HEK293T (cell line): ENCODE results near the gene MMD2.

Experiments
- ARNT ChIP-seq: fragments of 450-650 bp; IDR thresholded peaks from 2 replicates; pipeline ENCODE4 v1.6.1; 2017; ENCODE audit warnings: mild to moderate bottlenecking
- BHLHE40 ChIP-seq: fragments of 450-650 bp; IDR thresholded peaks from 2 replicates; pipeline ENCODE4 v1.6.1; 2016; ENCODE audit warnings: mild to moderate bottlenecking, moderate library complexity, borderline replicate concordance
- CTBP1 ChIP-seq: fragments of 450-650 bp; IDR thresholded peaks from 2 replicates; pipeline ENCODE4 v1.6.1; 2016; ENCODE audit warnings: borderline replicate concordance
- ELF4 ChIP-seq: fragments of 450-650 bp; IDR thresholded peaks from 2 replicates; pipeline ENCODE4 v1.6.1; 2017; ENCODE audit warnings: antibody characterized with exemption
- FOXA1 ChIP-seq: fragments of 450-650 bp; IDR thresholded peaks from 2 replicates; pipeline ENCODE4 v1.6.1; 2016; ENCODE audit warnings: mild to moderate bottlenecking
- FOXM1 ChIP-seq: fragments of 450-650 bp; IDR thresholded peaks from 2 replicates; pipeline ENCODE4 v1.6.1; 2017; ENCODE audit warnings: mild to moderate bottlenecking, borderline replicate concordance
- HDGF ChIP-seq: fragments of 450-650 bp; IDR thresholded peaks from 2 replicates; pipeline ENCODE4 v1.6.1; 2017; ENCODE audit warnings: antibody characterized with exemption, borderline replicate concordance
- L3MBTL2 ChIP-seq: fragments of 450-650 bp; conservative IDR thresholded peaks from 2 replicates; pipeline ENCODE4 v1.6.1; 2016; ENCODE audit warnings: mild to moderate bottlenecking
- SP1 ChIP-seq: fragments of 450-650 bp; IDR thresholded peaks from 2 replicates; pipeline ENCODE4 v1.6.1; 2017
- SUZ12 ChIP-seq: fragments of 450-650 bp; IDR thresholded peaks from 2 replicates; pipeline ENCODE4 v1.6.1; 2016; ENCODE audit warnings: mild to moderate bottlenecking
- TARDBP ChIP-seq: fragments of 450-650 bp; IDR thresholded peaks from 2 replicates; pipeline ENCODE4 v1.6.1; 2016
- ZNF384 ChIP-seq: fragments of 450-650 bp; IDR thresholded peaks from 2 replicates; pipeline ENCODE4 v1.6.1; 2016
- TF ChIP-seq, protein P1 (sequence below): fragments of 450-650 bp; IDR thresholded peaks from 2 replicates; pipeline ENCODE4 v1.6.1; 2016

DNA sequence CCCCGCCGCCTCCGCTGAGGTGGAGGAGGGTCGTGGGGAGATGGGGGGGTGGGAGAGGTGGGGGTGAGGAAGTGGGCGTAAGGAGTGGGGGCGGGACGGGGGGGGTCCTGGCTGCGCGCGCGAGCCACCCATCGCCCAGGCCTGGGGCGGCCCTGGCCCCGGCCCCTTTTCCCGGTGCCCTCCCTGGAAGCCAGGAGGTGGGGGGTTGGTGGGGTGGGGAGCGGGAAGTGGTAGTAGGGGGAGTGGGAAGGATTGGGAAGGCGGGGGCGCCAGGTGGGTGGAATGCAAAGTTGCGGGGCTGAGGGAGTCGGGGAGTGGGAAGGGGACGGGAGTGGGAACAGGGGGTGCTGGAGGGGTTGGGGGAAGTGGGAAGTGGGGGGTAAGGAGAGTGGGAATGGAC, 319 bp upstream of the MMD2 start:
- TF ChIP-seq CTBP1 (no peak), BHLHE40 (no peak), L3MBTL2 (no peak), FOXM1 (no peak), SP1 (no peak), ARNT (no peak), ELF4 (no peak), SUZ12 (no peak), TARDBP (no peak), FOXA1 (no peak), HDGF (no peak), ZNF384 (no peak)
- TF ChIP-seq, protein P1, sequence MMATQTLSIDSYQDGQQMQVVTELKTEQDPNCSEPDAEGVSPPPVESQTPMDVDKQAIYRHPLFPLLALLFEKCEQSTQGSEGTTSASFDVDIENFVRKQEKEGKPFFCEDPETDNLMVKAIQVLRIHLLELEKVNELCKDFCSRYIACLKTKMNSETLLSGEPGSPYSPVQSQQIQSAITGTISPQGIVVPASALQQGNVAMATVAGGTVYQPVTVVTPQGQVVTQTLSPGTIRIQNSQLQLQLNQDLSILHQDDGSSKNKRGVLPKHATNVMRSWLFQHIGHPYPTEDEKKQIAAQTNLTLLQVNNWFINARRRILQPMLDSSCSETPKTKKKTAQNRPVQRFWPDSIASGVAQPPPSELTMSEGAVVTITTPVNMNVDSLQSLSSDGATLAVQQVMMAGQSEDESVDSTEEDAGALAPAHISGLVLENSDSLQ: no peak
